HG02938 (cell line): ENCODE results near the gene DIDO1.

Experiments used
- ATAC-seq: cut with Tn5 transposase; IDR thresholded peaks from one replicate; pipeline ENCODE4 v1.9.1; 2021; ENCODE audit warnings: mild to moderate bottlenecking, moderate library complexity; ENCODE audit not compliant: unreplicated experiment

DIDO1 gene

DNA sequence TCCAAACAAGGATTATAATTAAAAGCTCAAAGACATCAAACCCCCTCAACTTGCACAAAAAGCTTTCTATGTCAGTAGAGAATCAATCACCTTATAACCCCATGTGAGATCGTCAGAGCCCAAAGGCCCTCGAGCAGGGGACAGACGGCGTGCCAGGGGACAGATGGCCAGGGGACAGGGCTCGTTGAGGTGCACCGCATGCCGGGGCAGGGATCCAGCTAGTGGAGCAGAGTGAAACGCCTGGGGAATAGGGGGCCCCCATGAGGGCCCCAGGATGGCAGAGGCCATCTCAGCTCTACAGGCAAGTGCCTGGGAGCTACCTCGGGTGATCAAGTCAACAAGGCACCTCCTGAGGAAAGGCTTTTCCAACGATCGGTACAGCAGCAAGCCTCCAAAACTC lies 28.6 kb downstream of the DIDO1 start:
- ATAC-seq = no peak

- no peak for ATAC-seq
Measured at GRCh38 chr20:62896526-62896925, 29.8 kb downstream of the DIDO1 start.

DNA sequence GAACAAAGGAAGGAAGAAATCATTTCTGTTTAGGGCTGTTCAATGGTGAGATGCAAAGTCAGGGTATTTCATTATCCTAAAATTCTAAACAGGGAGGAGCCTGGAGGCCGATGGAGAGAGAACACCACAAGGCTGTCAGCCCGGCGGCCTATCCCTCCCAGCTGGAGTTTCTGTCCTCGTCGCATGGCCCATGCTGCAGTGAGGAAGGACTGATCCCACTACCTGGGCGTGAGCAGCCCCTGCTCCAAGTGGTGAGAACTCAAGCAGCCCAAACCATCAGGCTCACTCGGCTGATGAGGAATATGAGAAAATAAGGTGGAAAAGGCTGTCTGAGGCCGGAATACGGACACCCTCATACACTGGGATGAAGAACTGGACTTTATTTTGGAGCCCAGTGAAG lies 30.8 kb downstream of the DIDO1 start:
- no peak for ATAC-seq

- no peak for ATAC-seq
Measured at GRCh38 chr20:62894261-62894660, 32.0 kb downstream of the DIDO1 start.

GRCh38 chr20:62893700-62894099 lies 32.6 kb downstream of the DIDO1 start:
- no peak for ATAC-seq

DNA sequence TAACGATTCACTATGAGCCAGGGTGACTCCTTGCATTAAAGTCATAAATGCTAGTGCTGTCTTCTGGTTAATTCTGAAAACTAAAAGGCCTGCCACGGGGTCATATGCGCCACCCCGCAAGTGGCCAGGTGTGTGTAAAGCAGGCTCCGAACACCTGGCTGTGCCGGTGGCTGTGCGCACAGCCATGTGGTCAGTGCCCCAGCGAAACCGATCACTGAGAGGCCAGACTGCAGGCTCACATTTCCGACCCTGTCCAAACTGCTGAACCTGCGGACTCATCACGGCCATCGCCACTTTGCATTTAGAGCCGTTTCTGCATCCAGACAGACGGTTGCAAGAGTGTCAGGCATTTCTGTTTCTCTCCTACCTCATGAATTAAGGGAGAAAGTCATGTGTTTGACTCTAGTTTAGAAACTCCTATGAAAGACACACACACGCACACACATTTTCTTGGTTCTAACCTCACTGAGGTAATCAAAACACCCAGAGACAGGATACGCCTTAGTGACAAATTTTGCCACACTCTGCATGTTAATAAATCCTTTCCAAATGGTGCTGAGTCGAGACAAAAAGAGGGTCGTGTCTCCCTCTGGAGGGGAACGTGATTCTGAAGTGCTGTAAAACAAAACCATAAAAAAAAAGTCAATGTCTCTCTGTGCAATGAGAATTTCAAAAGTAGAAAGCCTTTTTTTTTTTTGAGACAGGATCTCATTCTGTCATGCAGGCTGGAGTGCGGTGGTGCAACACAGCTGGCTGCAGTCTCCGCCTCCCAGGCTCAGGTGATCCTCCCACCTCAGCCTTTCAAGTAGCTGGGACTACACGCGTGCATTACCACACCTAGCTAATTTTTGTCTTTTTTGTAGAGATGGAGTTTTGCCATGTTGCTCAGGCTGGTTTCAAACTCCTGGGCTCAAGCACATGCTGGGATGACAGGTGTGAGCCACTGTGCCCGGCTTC lies 33.7 kb downstream of the DIDO1 start:
- no peak for ATAC-seq

- no peak for ATAC-seq
Measured at GRCh38 chr20:62891111-62891510, 35.2 kb downstream of the DIDO1 start.

GRCh38 chr20:62890444-62890843 lies 35.9 kb downstream of the DIDO1 start:
- no peak for ATAC-seq

GRCh38 chr20:62889871-62890270 lies 36.4 kb downstream of the DIDO1 start:
- ATAC-seq = no peak

DNA sequence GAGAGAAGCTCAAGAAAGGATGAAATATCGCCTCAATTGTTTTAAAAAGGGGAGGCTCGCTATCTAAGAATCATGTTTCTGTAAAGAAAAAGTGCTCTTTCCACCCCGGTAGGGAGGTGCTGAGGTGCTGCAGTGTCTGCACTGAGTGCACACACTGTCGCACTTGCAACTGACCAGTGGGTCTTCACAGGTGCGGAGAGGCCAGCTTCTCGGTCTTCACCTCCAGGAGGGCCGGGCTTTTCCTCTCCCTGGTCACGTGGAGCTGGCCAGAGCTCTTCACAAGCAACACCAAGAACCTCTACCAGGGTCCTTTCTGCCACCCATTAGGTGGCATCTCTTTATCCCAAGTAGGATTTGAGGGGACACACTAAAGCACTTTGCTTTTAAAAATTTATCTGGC lies 36.9 kb downstream of the DIDO1 start:
- ATAC-seq = no peak

DNA sequence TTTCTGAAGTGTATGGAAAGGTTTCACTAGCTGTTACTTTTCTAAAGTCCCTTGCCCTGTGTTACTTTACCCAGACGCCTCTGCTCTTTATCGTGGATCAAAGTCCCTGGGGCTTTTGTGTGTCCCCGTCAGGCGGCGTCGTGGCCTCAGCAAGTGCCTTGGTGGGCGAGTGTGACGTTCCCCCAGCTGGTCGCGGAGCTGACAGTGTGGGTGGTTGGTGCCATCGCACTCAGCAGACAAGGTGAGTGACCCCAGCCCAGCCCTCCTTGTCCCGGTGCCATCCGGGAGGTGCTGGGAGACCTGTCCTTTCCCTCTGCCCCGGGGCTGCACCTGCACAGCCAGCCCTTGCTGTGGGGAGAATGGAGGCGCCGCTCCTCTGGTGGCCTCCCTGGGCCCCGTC lies 37.4 kb downstream of the DIDO1 start:
- ATAC-seq = no peak

DNA sequence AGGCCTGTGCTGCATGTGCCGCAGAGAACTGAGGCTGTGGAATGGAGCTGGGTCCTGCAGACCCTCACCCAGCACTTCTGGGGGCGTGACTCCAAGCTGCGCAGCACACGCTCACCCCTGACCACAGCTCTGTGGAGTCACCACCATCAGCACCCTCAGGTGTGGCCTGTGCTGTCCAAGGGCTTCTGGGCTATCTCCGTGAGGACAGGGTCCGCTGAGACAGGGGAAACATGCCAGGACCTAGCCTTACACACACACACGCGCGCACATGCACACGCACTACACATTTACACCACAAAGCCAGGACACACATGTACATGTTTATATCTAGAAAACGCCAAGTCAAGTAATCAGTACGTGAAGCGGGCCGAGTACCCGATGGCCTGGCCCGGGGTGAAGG lies 37.9 kb downstream of the DIDO1 start:
- ATAC-seq = no peak

DNA sequence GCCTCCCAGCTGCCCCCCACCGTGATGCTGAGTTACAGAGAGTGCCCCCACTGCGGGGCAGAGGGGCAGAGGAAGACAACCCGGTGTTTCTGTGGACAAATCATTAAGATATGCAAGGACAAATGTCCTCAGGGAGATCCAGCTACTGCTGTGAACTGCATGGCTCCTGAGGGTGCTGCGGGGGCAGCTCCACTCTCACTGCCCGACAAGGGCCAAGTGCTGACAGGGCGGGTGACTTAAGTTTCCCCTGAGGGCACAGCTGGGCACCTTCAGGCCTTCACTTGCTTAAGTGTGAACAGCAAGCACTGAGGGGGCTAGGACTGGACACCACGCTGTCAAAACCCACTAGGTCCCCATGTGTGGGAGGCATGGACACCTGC lies 38.5 kb downstream of the DIDO1 start:
- no peak for ATAC-seq

DNA sequence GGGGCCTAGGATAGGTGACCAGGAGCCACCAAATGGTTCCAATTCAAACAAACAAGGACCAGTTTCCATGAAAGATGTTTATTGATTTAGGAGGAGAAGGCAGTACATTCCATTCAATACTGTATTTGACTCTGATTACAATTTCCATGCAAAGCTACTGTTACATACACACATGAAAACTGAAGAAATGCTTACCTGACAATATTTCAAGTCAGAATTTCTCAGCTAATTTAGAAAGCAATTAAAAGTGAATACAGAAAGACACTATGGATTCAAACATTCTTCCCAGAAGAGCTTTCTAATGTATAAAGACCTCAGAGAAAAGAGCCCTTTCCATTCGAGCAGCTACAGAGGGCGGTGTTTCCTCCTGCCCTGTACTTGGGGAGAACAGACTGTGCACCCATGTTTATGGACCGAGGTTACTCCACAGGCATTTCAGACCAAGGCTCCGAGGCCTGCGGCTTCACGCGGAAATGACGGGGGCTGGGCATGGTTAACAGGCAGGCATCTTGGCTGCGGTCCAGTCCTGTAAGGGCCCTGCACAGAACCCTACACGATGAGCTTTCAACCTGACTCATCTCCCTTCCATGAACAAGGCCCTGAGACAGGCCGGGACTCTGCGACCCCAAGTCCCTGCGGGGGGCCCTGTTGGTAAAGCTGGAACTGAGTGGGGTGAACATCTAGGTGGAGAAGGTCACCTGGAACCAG lies 39.0 kb downstream of the DIDO1 start:
- no peak for ATAC-seq

DNA sequence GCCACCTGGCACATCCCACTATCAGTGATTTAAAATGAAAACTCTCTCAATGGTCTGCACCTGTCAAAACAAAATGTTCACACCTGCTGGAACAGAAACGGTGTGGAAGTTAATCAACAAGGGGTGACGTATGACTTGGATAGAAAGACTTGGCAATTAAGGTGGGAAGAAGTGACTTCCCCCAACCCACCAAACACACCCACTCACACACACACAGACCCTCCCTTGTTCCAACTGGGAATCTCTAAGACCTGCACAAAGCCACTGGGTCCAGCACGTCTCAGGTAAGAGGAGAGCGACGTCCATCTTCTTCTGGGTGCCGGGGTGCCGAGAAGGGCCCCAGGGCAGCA lies 39.6 kb downstream of the DIDO1 start:
- ATAC-seq = no peak

DNA sequence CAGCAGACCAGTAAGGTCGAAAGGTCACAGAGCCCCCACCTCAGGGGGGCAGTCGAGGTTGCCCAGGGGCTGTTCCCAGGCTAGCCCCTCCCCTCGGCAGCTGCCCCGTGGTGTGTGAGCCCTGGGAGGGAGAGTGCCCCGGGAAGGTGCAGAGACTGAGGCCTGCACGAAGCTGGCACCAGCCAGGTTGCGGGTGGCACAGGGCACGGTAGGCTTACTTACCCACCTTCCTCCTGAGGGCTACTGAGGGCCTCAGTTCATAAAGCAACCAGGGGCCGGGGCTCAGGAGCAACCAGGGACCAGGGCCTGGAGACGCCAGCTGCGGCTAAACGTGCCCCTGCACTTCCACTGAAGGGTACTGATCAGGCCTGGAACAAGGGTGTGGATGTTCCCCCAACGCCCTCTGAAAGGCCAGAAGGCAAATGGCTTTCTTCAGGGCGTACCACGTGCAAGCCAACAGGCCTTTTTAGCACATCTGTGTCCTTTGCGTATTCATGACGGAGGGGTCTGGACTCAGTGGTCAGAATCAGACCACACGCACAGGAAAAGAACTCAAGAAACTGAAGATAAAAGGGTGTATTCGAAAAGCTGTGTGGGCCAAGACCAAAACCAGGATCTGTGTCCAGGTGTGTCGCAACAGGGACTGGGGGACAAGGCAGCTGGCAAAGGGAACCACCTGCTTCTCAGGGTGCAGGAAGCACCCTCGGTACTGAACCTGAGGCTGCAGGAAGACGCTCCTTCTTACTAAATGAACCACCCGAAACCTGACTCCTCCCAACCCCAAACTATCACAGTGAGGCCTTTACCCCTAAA lies 40.2 kb downstream of the DIDO1 start:
- no peak for ATAC-seq

DNA sequence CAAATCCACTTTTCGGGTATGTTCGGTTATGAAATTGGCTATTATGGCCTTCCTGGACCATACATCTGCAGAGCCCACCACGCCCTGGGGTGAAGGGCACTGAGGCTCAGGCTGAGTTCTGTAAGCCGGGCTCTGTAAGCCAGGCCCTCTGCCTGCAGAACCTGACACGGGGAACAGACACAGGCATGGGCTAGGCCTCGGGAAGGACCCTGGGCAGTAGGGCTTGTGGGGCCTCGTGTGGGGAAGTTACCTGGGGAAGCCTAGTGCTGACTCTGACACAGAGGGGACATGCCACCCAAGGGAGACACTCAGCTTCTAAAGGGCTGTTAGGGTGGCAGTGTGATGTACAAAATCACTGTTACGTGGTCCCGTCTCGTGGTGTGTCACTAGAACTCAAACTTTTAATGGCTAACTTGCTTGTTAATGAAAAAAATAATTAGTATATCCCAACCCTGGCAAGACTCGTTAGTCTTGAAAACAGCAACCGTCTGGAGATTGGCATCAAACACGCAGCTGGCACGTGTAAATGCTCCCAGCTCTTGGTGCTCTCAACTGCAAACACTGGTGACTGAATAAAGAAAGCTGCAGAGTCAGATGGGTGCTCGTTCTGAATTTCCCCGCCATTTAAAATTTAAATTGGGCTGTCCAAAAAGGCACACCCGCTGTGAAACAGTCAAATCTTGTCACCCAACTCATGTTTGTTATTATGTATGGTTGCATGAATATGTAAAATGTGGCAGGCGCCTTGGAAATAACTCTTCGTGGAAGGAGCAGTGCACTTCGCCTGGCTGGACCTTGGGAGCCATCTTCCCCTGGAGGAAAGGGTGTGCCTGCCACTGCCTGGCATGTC lies 41.0 kb downstream of the DIDO1 start:
- no peak for ATAC-seq

GRCh38 chr20:62884556-62884955 lies 41.7 kb downstream of the DIDO1 start:
- ATAC-seq = no peak

DNA sequence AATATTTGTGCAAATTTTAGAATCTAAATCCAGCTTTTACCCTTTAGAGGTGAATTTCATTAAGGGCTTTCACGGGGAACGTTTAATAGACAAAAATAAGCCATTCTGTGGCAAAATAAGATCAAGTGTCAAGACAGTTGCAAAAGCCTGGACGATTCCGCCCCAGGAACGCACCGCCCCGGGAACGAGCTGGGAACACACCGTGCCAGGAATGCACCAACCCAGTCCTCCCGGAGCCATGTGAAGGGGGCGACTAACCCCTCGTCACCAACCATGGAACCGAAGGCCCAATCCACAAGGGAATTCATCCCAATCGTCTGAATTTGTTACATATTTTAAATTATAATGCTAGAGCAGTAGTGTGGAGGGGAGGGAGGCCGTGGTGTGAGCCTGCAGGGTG lies 43.9 kb downstream of the DIDO1 start:
- no peak for ATAC-seq

- ATAC-seq = no peak
Measured at GRCh38 chr20:62881662-62882395, 44.5 kb downstream of the DIDO1 start.
